GM12878 (cell line): ENCODE measurements around the gene CACTIN. TPM values are rescaled to one million over a fixed set of nuclear protein-coding genes. Genes with fewer than 3 reads are reported as not detected.

Source experiments
- ATAC-seq: fragments of 200-7000 bp; cut with Tn5 transposase; 3 replicates; pipeline ENCODE4 v1.9.1; 2020; ENCODE audit warnings: mild to moderate bottlenecking, moderate library complexity
- BruUV-seq: library from RNA; stranded (reverse); fragments of 400-500 nt; replicated peaks from 2 replicates; lab custom pipeline; 2021; lab: Mats Ljungman, UMichigan
- CTCF ChIA-PET: fragments of 300-600 bp; sonication (Branson Sonifier 250); formaldehyde crosslinking; extraction: SDS; loops from one replicate; lab custom pipeline; 2021; ENCODE audit warnings: inconsistent platforms; lab: Yijun Ruan, JAX
- POLR2A ChIA-PET: fragments of 350-600 bp; formaldehyde crosslinking; extraction: SDS; loops from one replicate; lab custom pipeline; 2021; ENCODE audit warnings: inconsistent platforms; lab: Charles Lee
- RAD21 ChIA-PET: fragments of 300-600 bp; sonication (Branson Sonifier 250); formaldehyde crosslinking; loops from one replicate; lab custom pipeline; 2023; ENCODE audit warnings: antibody characterized with exemption; ENCODE audit not compliant: unreplicated experiment; lab: Charles Lee
- SMC1A ChIA-PET: fragments of 300-600 bp; sonication (Branson Sonifier 250); formaldehyde crosslinking; loops from one replicate; lab custom pipeline; 2023; ENCODE audit not compliant: unreplicated experiment, uncharacterized antibody; lab: Charles Lee
- DNase-seq: peaks from one replicate; pipeline ENCODE4 v3.0.0-alpha.2; 2011; ENCODE audit warnings: low read depth, low spot score
- FAIRE-seq: peaks from 3 replicates; lab custom pipeline; 2011; peaks lifted over from hg19 to GRCh38; lab: Jason Lieb, UNC
- H2AFZ ChIP-seq: 2 replicates; pipeline ENCODE4 v1.6.0; 2011; ENCODE audit warnings: low read depth, low read length, control low read depth; ENCODE audit not compliant: control insufficient read depth
- H3K27ac ChIP-seq: 2 replicates; pipeline ENCODE4 v1.5.1; 2011; ENCODE audit warnings: control low read depth; ENCODE audit not compliant: control insufficient read depth, insufficient read depth
- H3K27me3 ChIP-seq, 2 experiments: replicated peaks in 1 of 2; 2 replicates each; pipeline versions ENCODE4 v1.6.0 to v1.6.1; 2011; ENCODE audit warnings: low read length in 1 of 2; ENCODE audit not compliant: control insufficient read depth in 2 of 2, insufficient read depth in 2 of 2
- H3K36me3 ChIP-seq, 2 experiments: 2 replicates each; pipeline ENCODE4 v1.5.1; 2011; ENCODE audit warnings: low read length in 1 of 2; ENCODE audit not compliant: control insufficient read depth in 2 of 2, insufficient read depth in 2 of 2
- H3K4me1 ChIP-seq: 2 replicates; pipeline ENCODE4 v1.6.1; 2011; ENCODE audit warnings: mild to moderate bottlenecking, low read length, moderate library complexity, mixed read lengths; ENCODE audit not compliant: control insufficient read depth, insufficient read depth
- H3K4me2 ChIP-seq: 2 replicates; pipeline ENCODE4 v1.6.0; 2011; ENCODE audit warnings: control low read depth; ENCODE audit not compliant: control insufficient read depth, insufficient read depth
- H3K4me3 ChIP-seq: fragments of 200-600 bp; sonication (generic); 2 replicates; pipeline ENCODE4 v1.5.1; 2016
- H3K79me2 ChIP-seq: 2 replicates; pipeline ENCODE4 v1.6.0; 2011; ENCODE audit warnings: low read length; ENCODE audit not compliant: control insufficient read depth, insufficient read depth
- H3K9ac ChIP-seq: 2 replicates; pipeline ENCODE4 v1.8.0; 2011; ENCODE audit warnings: low read length, control low read depth, mixed read lengths; ENCODE audit not compliant: control insufficient read depth, insufficient read depth
- H3K9me3 ChIP-seq: replicated peaks from 3 replicates; pipeline ENCODE4 v1.5.1; 2011; ENCODE audit warnings: mild to moderate bottlenecking, low read length; ENCODE audit not compliant: control insufficient read depth, insufficient read depth
- H4K20me1 ChIP-seq: 2 replicates; pipeline ENCODE4 v1.6.0; 2011; ENCODE audit not compliant: control insufficient read depth, insufficient read depth
- ATF3 ChIP-seq: IDR thresholded peaks from 2 replicates; pipeline ENCODE4 v1.6.1; 2011; ENCODE audit warnings: low read depth, mild to moderate bottlenecking, low read length, moderate library complexity, borderline replicate concordance; ENCODE audit errors: extremely low read depth
- ATF7 ChIP-seq: fragments of 450-650 bp; IDR thresholded peaks from 2 replicates; pipeline ENCODE4 v1.6.1; 2016; ENCODE audit warnings: low read depth, mild to moderate bottlenecking
- CBFB ChIP-seq: IDR thresholded peaks from 2 replicates; pipeline ENCODE4 v1.6.1; 2016; ENCODE audit warnings: antibody characterized with exemption, low read depth
- E4F1 ChIP-seq: fragments of 450-650 bp; IDR thresholded peaks from 2 replicates; pipeline ENCODE4 v1.6.1; 2018; ENCODE audit warnings: borderline replicate concordance, mild to moderate bottlenecking; ENCODE audit not compliant: partially characterized antibody
- MTA3 ChIP-seq: IDR thresholded peaks from 2 replicates; pipeline ENCODE4 v1.6.1; 2012; ENCODE audit warnings: low read length, inconsistent platforms, borderline replicate concordance
- NBN ChIP-seq: fragments of 450-650 bp; IDR thresholded peaks from 2 replicates; pipeline ENCODE4 v1.6.1; 2016
- NR2F1 ChIP-seq: fragments of 450-650 bp; conservative IDR thresholded peaks from 2 replicates; pipeline ENCODE4 v1.6.1; 2017; ENCODE audit warnings: mild to moderate bottlenecking
- POLR2A ChIP-seq: IDR thresholded peaks from 2 replicates; pipeline ENCODE4 v1.6.1; 2011; ENCODE audit warnings: low read depth, mild to moderate bottlenecking, low read length
- POU2F2 ChIP-seq: IDR thresholded peaks from 3 replicates; pipeline ENCODE4 v1.6.1; 2011; ENCODE audit warnings: low read depth, mild to moderate bottlenecking, low read length, borderline replicate concordance
- RAD21 ChIP-seq: IDR thresholded peaks from 2 replicates; pipeline ENCODE4 v1.6.1; 2011; ENCODE audit warnings: mild to moderate bottlenecking, low read depth, low read length, moderate library complexity; ENCODE audit not compliant: insufficient read depth
- USF1 ChIP-seq: IDR thresholded peaks from 2 replicates; pipeline ENCODE4 v1.6.1; 2011; ENCODE audit warnings: borderline replicate concordance, low read depth, mild to moderate bottlenecking, moderate library complexity, mixed read lengths, low read length; ENCODE audit not compliant: insufficient read depth; ENCODE audit errors: extremely low read length
- ZNF207 ChIP-seq: fragments of 450-650 bp; IDR thresholded peaks from 2 replicates; pipeline ENCODE4 v1.6.1; 2014; ENCODE audit warnings: antibody characterized with exemption, mild to moderate bottlenecking, borderline replicate concordance
- ZNF217 ChIP-seq: fragments of 450-650 bp; IDR thresholded peaks from 2 replicates; pipeline ENCODE4 v1.6.1; 2017; ENCODE audit warnings: antibody characterized with exemption, mild to moderate bottlenecking
- WGBS: methylation state at CpG from one replicate; pipeline ENCODE4 v1.1.6; 2016; ENCODE audit warnings: low lambda C conversion rate; ENCODE audit not compliant: insufficient replicate concordance, insufficient coverage; ENCODE audit errors: missing lambda C conversion rate; 5-methylcytosine and 5-hydroxymethylcytosine counted together
- in situ Hi-C: fragments of 300-500 bp; cut with MboI; formaldehyde crosslinking; loops from 9 replicates; pipeline ENCODE4 v1.14.3; 2018; ENCODE audit warnings: mixed read lengths
- intact Hi-C: fragments of 100-400 bp; cut with micrococcal nuclease; formaldehyde crosslinking; loops from one replicate; pipeline ENCODE4 v1.14.2; 2022; ENCODE audit not compliant: unreplicated experiment
- polyA plus RNA-seq, 11 experiments: library from polyadenylated mRNA; depleted of rRNA in 4 of 11; unstranded in 6 of 11; stranded (reverse) in 5 of 11; fragments of >200 nt; fragmentation: Nextera tagmentation in 4 of 11; fragmentation: Illumina TruSeq in 1 of 11; extraction: Ambion mirVana in 4 of 11; extraction: Trizol in 1 of 11; gene quantifications; 1 replicate in 1 of 11; 2 replicates in 10 of 11; pipeline versions ENCODE4 v1.2.1 to v1.2.3, GENCODE V29; 2011 to 2016; ENCODE audit warnings: inconsistent platforms in 2 of 11, missing spikeins in 2 of 11, low read depth in 1 of 11
- total RNA-seq, 4 experiments: library from RNA; depleted of rRNA in 3 of 4; stranded (reverse); fragments of >200 nt in 3 of 4; fragmentation: Illumina TruSeq in 1 of 4; extraction: Trizol in 1 of 4; gene quantifications; 2 replicates each; pipeline versions ENCODE4 v1.2.1 to v1.2.3, GENCODE V29; 2013 to 2021
- TF ChIP-seq, protein P1 (sequence below): fragments of 450-650 bp; IDR thresholded peaks from 2 replicates; pipeline ENCODE4 v1.6.1; 2016; ENCODE audit warnings: mild to moderate bottlenecking

CACTIN gene
- total and polyA plus RNA-seq, 10 of the 15 experiments (the other 5 are each of a cell fraction or from before 2014, with no cell fraction given): 0.40 to 31.4 (median 12.5) TPM

- intact Hi-C loops (no loop called here), in situ Hi-C loops (no loop called here)
- WGBS: 92% methylated on average over 20 of the region's 20 CpGs
- Histone ChIP-seq H4K20me1 (no peaks in the 10 kb centered on the region), H3K4me3 (no peak overlapping the region), H3K36me3 (no peaks in the 10 kb centered on the region; a peak in 1 of 4 replicates), H3K79me2 (no peaks in the 10 kb centered on the region), H3K4me1 (no peaks in the 10 kb centered on the region)
- DNase-seq: no peak
- RAD21 ChIA-PET: no interaction called here
- TF ChIP-seq, protein P1, sequence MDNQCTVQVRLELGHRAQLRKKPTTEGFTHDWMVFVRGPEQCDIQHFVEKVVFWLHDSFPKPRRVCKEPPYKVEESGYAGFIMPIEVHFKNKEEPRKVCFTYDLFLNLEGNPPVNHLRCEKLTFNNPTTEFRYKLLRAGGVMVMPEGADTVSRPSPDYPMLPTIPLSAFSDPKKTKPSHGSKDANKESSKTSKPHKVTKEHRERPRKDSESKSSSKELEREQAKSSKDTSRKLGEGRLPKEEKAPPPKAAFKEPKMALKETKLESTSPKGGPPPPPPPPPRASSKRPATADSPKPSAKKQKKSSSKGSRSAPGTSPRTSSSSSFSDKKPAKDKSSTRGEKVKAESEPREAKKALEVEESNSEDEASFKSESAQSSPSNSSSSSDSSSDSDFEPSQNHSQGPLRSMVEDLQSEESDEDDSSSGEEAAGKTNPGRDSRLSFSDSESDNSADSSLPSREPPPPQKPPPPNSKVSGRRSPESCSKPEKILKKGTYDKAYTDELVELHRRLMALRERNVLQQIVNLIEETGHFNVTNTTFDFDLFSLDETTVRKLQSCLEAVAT: no peak
- no peak for TF ChIP-seq CBFB
- no peak for TF ChIP-seq MTA3
- TF ChIP-seq NBN: no peak
- no peak for TF ChIP-seq ZNF217
- TF ChIP-seq, all 136 proteins: peak for 0
- no peak overlapping the region for H2AFZ ChIP-seq
- SMC1A ChIA-PET: no interaction called here
- no peaks in the 10 kb centered on the region for H3K27me3 ChIP-seq
- H3K9me3 ChIP-seq: no peaks in the 10 kb centered on the region
- BruUV-seq: no TSS peak
- ATAC-seq (no peak), FAIRE-seq (no peak)
- H3K4me2 ChIP-seq: no peak overlapping the region
- CTCF ChIA-PET: no interaction called here
- no peak overlapping the region for H3K9ac ChIP-seq
- POLR2A ChIA-PET: no interaction called here
- no peak overlapping the region for H3K27ac ChIP-seq
Measured at GRCh38 chr19:3636506-3636905, 9.9 kb upstream of the CACTIN start.

DNA sequence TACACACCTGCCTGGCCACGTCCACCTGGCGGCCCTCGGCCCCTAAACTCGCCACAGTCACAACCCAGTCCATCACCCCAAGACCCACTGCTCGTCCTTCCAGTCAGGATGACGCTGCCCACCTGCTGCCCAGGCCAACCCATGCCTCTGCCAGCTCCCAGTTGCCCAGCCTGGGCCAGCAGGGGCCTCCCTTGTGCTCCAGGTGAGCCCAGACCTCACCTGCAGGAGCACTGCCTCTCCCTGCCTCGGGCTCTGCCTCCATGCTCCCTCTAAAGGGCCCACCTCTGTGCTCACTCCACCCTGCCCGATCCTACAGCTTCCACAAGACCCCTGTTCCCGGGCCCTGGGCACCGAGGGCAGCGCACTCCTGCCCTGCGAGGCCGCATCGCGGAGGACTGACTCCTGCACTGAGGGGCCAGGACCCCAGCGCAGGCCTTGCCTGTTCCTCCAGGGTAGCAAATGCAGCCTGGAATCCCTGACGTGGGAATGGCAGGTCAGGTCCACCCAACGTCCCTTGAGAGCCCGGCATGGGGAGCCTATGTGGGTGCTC lies 8.0 kb upstream of the CACTIN start:
- Histone ChIP-seq H3K4me3 (no peak overlapping the region), H3K9ac (no peak overlapping the region), H3K4me1 (no peaks in the 10 kb centered on the region), H3K27me3 (no peaks in the 10 kb centered on the region), H3K36me3 (no peaks in the 10 kb centered on the region; a peak in 1 of 4 replicates), H2AFZ (no peak overlapping the region), H3K9me3 (no peaks in the 10 kb centered on the region), H3K27ac (no peak overlapping the region), H3K79me2 (no peaks in the 10 kb centered on the region), H3K4me2 (no peak overlapping the region), H4K20me1 (no peaks in the 10 kb centered on the region)
- CTCF ChIA-PET: no interaction called here
- WGBS: 92% methylated on average over 18 of the region's 19 CpGs
- DNase-seq (no peak), ATAC-seq (no peak), FAIRE-seq (no peak)
- SMC1A ChIA-PET: no interaction called here
- intact Hi-C loops (no loop called here), in situ Hi-C loops (no loop called here)
- RAD21 ChIA-PET: no interaction called here
- POLR2A ChIA-PET: no interaction called here
- no TSS peak for BruUV-seq
- TF ChIP-seq RAD21: no peak
- TF ChIP-seq E4F1: no peak
- no peak for TF ChIP-seq ATF7
- no peak for TF ChIP-seq ZNF207
- TF ChIP-seq ATF3: no peak
- TF ChIP-seq POLR2A: no peak
- no peak for TF ChIP-seq USF1
- TF ChIP-seq NR2F1: no peak
- no peak for TF ChIP-seq POU2F2
